GM12878 (cell line): ENCODE measurements around the gene PARP4. TPM values are rescaled to one million over a fixed set of nuclear protein-coding genes. Genes with fewer than 3 reads are reported as not detected.
A peak's percentile ranks its signal among the peaks of the same experiment; 100 is the strongest.

ENCODE experiments used
- ATAC-seq: fragments of 200-7000 bp; cut with Tn5 transposase; 3 replicates; pipeline ENCODE4 v1.9.1; 2020; ENCODE audit warnings: mild to moderate bottlenecking, moderate library complexity
- BruUV-seq: library from RNA; stranded (reverse); fragments of 400-500 nt; replicated peaks from 2 replicates; lab custom pipeline; 2021; lab: Mats Ljungman, UMichigan
- CTCF ChIA-PET: fragments of 300-600 bp; sonication (Branson Sonifier 250); formaldehyde crosslinking; extraction: SDS; loops from one replicate; lab custom pipeline; 2021; ENCODE audit warnings: inconsistent platforms; lab: Yijun Ruan, JAX
- POLR2A ChIA-PET: fragments of 350-600 bp; formaldehyde crosslinking; extraction: SDS; loops from one replicate; lab custom pipeline; 2021; ENCODE audit warnings: inconsistent platforms; lab: Charles Lee
- RAD21 ChIA-PET: fragments of 300-600 bp; sonication (Branson Sonifier 250); formaldehyde crosslinking; loops from one replicate; lab custom pipeline; 2023; ENCODE audit warnings: antibody characterized with exemption; ENCODE audit not compliant: unreplicated experiment; lab: Charles Lee
- SMC1A ChIA-PET: fragments of 300-600 bp; sonication (Branson Sonifier 250); formaldehyde crosslinking; loops from one replicate; lab custom pipeline; 2023; ENCODE audit not compliant: unreplicated experiment, uncharacterized antibody; lab: Charles Lee
- DNase-seq: peaks from one replicate; pipeline ENCODE4 v3.0.0-alpha.2; 2011; ENCODE audit warnings: low read depth, low spot score
- FAIRE-seq: peaks from 3 replicates; lab custom pipeline; 2011; peaks lifted over from hg19 to GRCh38; lab: Jason Lieb, UNC
- H2AFZ ChIP-seq: 2 replicates; pipeline ENCODE4 v1.6.0; 2011; ENCODE audit warnings: low read depth, low read length, control low read depth; ENCODE audit not compliant: control insufficient read depth
- H3K27ac ChIP-seq: 2 replicates; pipeline ENCODE4 v1.5.1; 2011; ENCODE audit warnings: control low read depth; ENCODE audit not compliant: control insufficient read depth, insufficient read depth
- H3K27me3 ChIP-seq, 2 experiments: replicated peaks in 1 of 2; 2 replicates each; pipeline versions ENCODE4 v1.6.0 to v1.6.1; 2011; ENCODE audit warnings: low read length in 1 of 2; ENCODE audit not compliant: control insufficient read depth in 2 of 2, insufficient read depth in 2 of 2
- H3K36me3 ChIP-seq, 2 experiments: 2 replicates each; pipeline ENCODE4 v1.5.1; 2011; ENCODE audit warnings: low read length in 1 of 2; ENCODE audit not compliant: control insufficient read depth in 2 of 2, insufficient read depth in 2 of 2
- H3K4me1 ChIP-seq: 2 replicates; pipeline ENCODE4 v1.6.1; 2011; ENCODE audit warnings: mild to moderate bottlenecking, low read length, moderate library complexity, mixed read lengths; ENCODE audit not compliant: control insufficient read depth, insufficient read depth
- H3K4me2 ChIP-seq: 2 replicates; pipeline ENCODE4 v1.6.0; 2011; ENCODE audit warnings: control low read depth; ENCODE audit not compliant: control insufficient read depth, insufficient read depth
- H3K4me3 ChIP-seq: fragments of 200-600 bp; sonication (generic); 2 replicates; pipeline ENCODE4 v1.5.1; 2016
- H3K79me2 ChIP-seq: 2 replicates; pipeline ENCODE4 v1.6.0; 2011; ENCODE audit warnings: low read length; ENCODE audit not compliant: control insufficient read depth, insufficient read depth
- H3K9ac ChIP-seq: 2 replicates; pipeline ENCODE4 v1.8.0; 2011; ENCODE audit warnings: low read length, control low read depth, mixed read lengths; ENCODE audit not compliant: control insufficient read depth, insufficient read depth
- H3K9me3 ChIP-seq: replicated peaks from 3 replicates; pipeline ENCODE4 v1.5.1; 2011; ENCODE audit warnings: mild to moderate bottlenecking, low read length; ENCODE audit not compliant: control insufficient read depth, insufficient read depth
- H4K20me1 ChIP-seq: 2 replicates; pipeline ENCODE4 v1.6.0; 2011; ENCODE audit not compliant: control insufficient read depth, insufficient read depth
- BCL3 ChIP-seq: IDR thresholded peaks from 2 replicates; pipeline ENCODE4 v1.6.1; 2011; ENCODE audit warnings: borderline replicate concordance, low read depth, mild to moderate bottlenecking, moderate library complexity, low read length; ENCODE audit not compliant: insufficient read depth, poor library complexity, severe bottlenecking
- EGR1 ChIP-seq, 2 experiments: IDR thresholded peaks; 1 replicate in 1 of 2; 2 replicates in 1 of 2; pipeline ENCODE4 v1.6.1; 2011 to 2012; ENCODE audit warnings: low read depth in 2 of 2, low read length in 2 of 2, borderline replicate concordance in 1 of 2, mild to moderate bottlenecking in 1 of 2, moderate library complexity in 1 of 2
- ETV6 ChIP-seq, 2 experiments: fragments of 450-650 bp in 1 of 2; IDR thresholded peaks in 1 of 2; conservative IDR thresholded peaks in 1 of 2; 2 replicates each; pipeline ENCODE4 v1.6.1; 2014; ENCODE audit warnings: antibody characterized with exemption in 1 of 2, borderline replicate concordance in 1 of 2, low read depth in 1 of 2, mild to moderate bottlenecking in 1 of 2, moderate library complexity in 1 of 2
- EZH2 ChIP-seq: IDR thresholded peaks from 2 replicates; pipeline ENCODE4 v1.6.1; 2012; ENCODE audit warnings: low read depth, mild to moderate bottlenecking, control low read depth, inconsistent platforms, low read length, borderline replicate concordance; ENCODE audit not compliant: control insufficient read depth
- NFIC ChIP-seq: IDR thresholded peaks from 2 replicates; pipeline ENCODE4 v1.6.1; 2012; ENCODE audit warnings: low read depth, mild to moderate bottlenecking, inconsistent platforms, low read length, moderate library complexity
- PBX3 ChIP-seq: IDR thresholded peaks from 2 replicates; pipeline ENCODE4 v1.6.1; 2011; ENCODE audit warnings: mild to moderate bottlenecking, low read depth, low read length, moderate library complexity; ENCODE audit not compliant: insufficient replicate concordance
- RCOR1 ChIP-seq: conservative IDR thresholded peaks from 2 replicates; pipeline ENCODE4 v1.6.1; 2012; ENCODE audit warnings: low read depth, low read length, improper control_type of control experiment
- WGBS: methylation state at CpG from one replicate; pipeline ENCODE4 v1.1.6; 2016; ENCODE audit warnings: low lambda C conversion rate; ENCODE audit not compliant: insufficient replicate concordance, insufficient coverage; ENCODE audit errors: missing lambda C conversion rate; 5-methylcytosine and 5-hydroxymethylcytosine counted together
- in situ Hi-C: fragments of 300-500 bp; cut with MboI; formaldehyde crosslinking; loops from 9 replicates; pipeline ENCODE4 v1.14.3; 2018; ENCODE audit warnings: mixed read lengths
- intact Hi-C: fragments of 100-400 bp; cut with micrococcal nuclease; formaldehyde crosslinking; loops from one replicate; pipeline ENCODE4 v1.14.2; 2022; ENCODE audit not compliant: unreplicated experiment
- polyA plus RNA-seq, 11 experiments: library from polyadenylated mRNA; depleted of rRNA in 4 of 11; unstranded in 6 of 11; stranded (reverse) in 5 of 11; fragments of >200 nt; fragmentation: Nextera tagmentation in 4 of 11; fragmentation: Illumina TruSeq in 1 of 11; extraction: Ambion mirVana in 4 of 11; extraction: Trizol in 1 of 11; gene quantifications; 1 replicate in 1 of 11; 2 replicates in 10 of 11; pipeline versions ENCODE4 v1.2.1 to v1.2.3, GENCODE V29; 2011 to 2016; ENCODE audit warnings: inconsistent platforms in 2 of 11, missing spikeins in 2 of 11, low read depth in 1 of 11
- total RNA-seq, 4 experiments: library from RNA; depleted of rRNA in 3 of 4; stranded (reverse); fragments of >200 nt in 3 of 4; fragmentation: Illumina TruSeq in 1 of 4; extraction: Trizol in 1 of 4; gene quantifications; 2 replicates each; pipeline versions ENCODE4 v1.2.1 to v1.2.3, GENCODE V29; 2013 to 2021
- TF ChIP-seq, protein P1 (sequence below): IDR thresholded peaks from 2 replicates; pipeline ENCODE4 v1.6.1; 2012; ENCODE audit warnings: low read length, inconsistent platforms

PARP4 gene
- total and polyA plus RNA-seq, 10 of the 15 experiments (the other 5 are each of a cell fraction or from before 2014, with no cell fraction given) = 12.8 to 52.6 (median 46.1) TPM

- H3K4me3 ChIP-seq = no peak overlapping the region
- H3K4me2 ChIP-seq = no peak overlapping the region
- no peaks in the 10 kb centered on the region for H3K4me1 ChIP-seq
- RAD21 ChIA-PET = no interaction called here
- no peak for DNase-seq
- no peaks in the 10 kb centered on the region for H3K9me3 ChIP-seq
- SMC1A ChIA-PET = no interaction called here
- H3K79me2 ChIP-seq = no peaks in the 10 kb centered on the region
- ATAC-seq = peak; percentile 41
- no peak overlapping the region for H2AFZ ChIP-seq
- WGBS = 47% methylated on average over 23 of the region's 23 CpGs
- POLR2A ChIA-PET = no interaction called here
- no peaks in the 10 kb centered on the region for H3K36me3 ChIP-seq
- H3K27ac ChIP-seq = no peak overlapping the region
- in situ Hi-C loops = no loop called here
- CTCF ChIA-PET = no interaction called here
- FAIRE-seq = no peak
- no TSS peak for BruUV-seq
- no peak overlapping the region for H3K9ac ChIP-seq
- no peak for TF ChIP-seq EZH2
- TF ChIP-seq RCOR1 = no peak
- TF ChIP-seq BCL3 = peak; percentile 92
- TF ChIP-seq EGR1 (IDR thresholded peaks at IDR 0.05; ENCODE audit: borderline replicate concordance in 1 of 2, low read depth in 2 of 2, low read length in 2 of 2) = no peak
- TF ChIP-seq PBX3 = peak; percentile 17
- TF ChIP-seq, protein P1, sequence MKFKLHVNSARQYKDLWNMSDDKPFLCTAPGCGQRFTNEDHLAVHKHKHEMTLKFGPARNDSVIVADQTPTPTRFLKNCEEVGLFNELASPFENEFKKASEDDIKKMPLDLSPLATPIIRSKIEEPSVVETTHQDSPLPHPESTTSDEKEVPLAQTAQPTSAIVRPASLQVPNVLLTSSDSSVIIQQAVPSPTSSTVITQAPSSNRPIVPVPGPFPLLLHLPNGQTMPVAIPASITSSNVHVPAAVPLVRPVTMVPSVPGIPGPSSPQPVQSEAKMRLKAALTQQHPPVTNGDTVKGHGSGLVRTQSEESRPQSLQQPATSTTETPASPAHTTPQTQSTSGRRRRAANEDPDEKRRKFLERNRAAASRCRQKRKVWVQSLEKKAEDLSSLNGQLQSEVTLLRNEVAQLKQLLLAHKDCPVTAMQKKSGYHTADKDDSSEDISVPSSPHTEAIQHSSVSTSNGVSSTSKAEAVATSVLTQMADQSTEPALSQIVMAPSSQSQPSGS = no peak
- TF ChIP-seq ETV6 (conservative IDR thresholded peaks at IDR 0.05 in 1 of 2, IDR thresholded peaks at IDR 0.05 in 1 of 2; ENCODE audit: borderline replicate concordance in 1 of 2, low read depth in 1 of 2) = no peak
- TF ChIP-seq NFIC = 0 out of 2 replicates have a peak, but pooled peaks have one; percentile 22
- H3K27me3 ChIP-seq = no peaks in the 10 kb centered on the region
- no peaks in the 10 kb centered on the region for H4K20me1 ChIP-seq
- intact Hi-C loops = no loop called here
Observed at GRCh38 chr13:24386816-24387708, 125.5 kb downstream of the PARP4 start.
